NB4 (cell line): Measurements from ENCODE around the gene SPTLC3.

Source experiments
- DNase-seq: peaks from one replicate; pipeline ENCODE4 v3.0.0; 2010; ENCODE audit warnings: low read depth
- H3K4me3 ChIP-seq: one replicate; pipeline ENCODE4 v1.5.1; 2011; ENCODE audit warnings: mild to moderate bottlenecking, low read depth, low read length, moderate library complexity
- CTCF ChIP-seq: IDR thresholded peaks from one replicate; pipeline ENCODE4 v1.5.1; 2012; ENCODE audit warnings: low read depth, low read length
- MAX ChIP-seq: IDR thresholded peaks from 2 replicates; pipeline ENCODE4 v1.6.1; 2011; ENCODE audit warnings: low read depth, low read length
- MYC ChIP-seq: IDR thresholded peaks from 2 replicates; pipeline ENCODE4 v1.6.1; 2011; ENCODE audit warnings: low read depth, low read length
- POLR2A ChIP-seq: IDR thresholded peaks from 2 replicates; pipeline ENCODE4 v1.6.1; 2011; ENCODE audit warnings: mild to moderate bottlenecking; ENCODE audit not compliant: insufficient read length; ENCODE audit errors: extremely low read depth

SPTLC3 gene

GRCh38 chr20:13117200-13117599 lies 108.4 kb downstream of the SPTLC3 start:
- no peak overlapping the region for H3K4me3 ChIP-seq
- TF ChIP-seq MYC (no peak), CTCF (no peak), POLR2A (no peak), MAX (no peak)
- DNase-seq: no peak

- DNase-seq: no peak
- no peak for TF ChIP-seq MAX
- TF ChIP-seq MYC: no peak
- H3K4me3 ChIP-seq: no peak overlapping the region
Measured at GRCh38 chr20:13118676-13119075, 109.9 kb downstream of the SPTLC3 start.

GRCh38 chr20:13119583-13119982 lies 110.8 kb downstream of the SPTLC3 start:
- TF ChIP-seq POLR2A (no peak), MAX (no peak), CTCF (peak; percentile 87)
- no peak overlapping the region for H3K4me3 ChIP-seq
- DNase-seq: peak; percentile 59

GRCh38 chr20:13120471-13120870 lies 111.7 kb downstream of the SPTLC3 start:
- no peak for DNase-seq
- H3K4me3 ChIP-seq: no peak overlapping the region
- TF ChIP-seq MYC (no peak), MAX (no peak), CTCF (no peak), POLR2A (no peak)

GRCh38 chr20:13121840-13122515 lies 113.2 kb downstream of the SPTLC3 start:
- DNase-seq: no peak
- no peak overlapping the region for H3K4me3 ChIP-seq
- no peak for TF ChIP-seq MAX
- no peak for TF ChIP-seq POLR2A
- TF ChIP-seq CTCF: no peak
- no peak for TF ChIP-seq MYC

GRCh38 chr20:13125486-13125885 lies 116.7 kb downstream of the SPTLC3 start:
- no peak for DNase-seq
- H3K4me3 ChIP-seq: no peak overlapping the region
- no peak for TF ChIP-seq CTCF
- TF ChIP-seq MYC: no peak
- no peak for TF ChIP-seq POLR2A
- no peak for TF ChIP-seq MAX
